GM19468 (cell line): ENCODE results near the gene CPNE2.
"Not testable (repeated sequence)": the region's sequence is repeated elsewhere in the genome, so short reads cannot be mapped to it uniquely, and the experiment has no call there.

Experiments
- ATAC-seq: cut with Tn5 transposase; IDR thresholded peaks from one replicate; pipeline ENCODE4 v1.9.1; 2021; ENCODE audit warnings: mild to moderate bottlenecking, moderate library complexity, moderate number of reproducible peaks; ENCODE audit not compliant: unreplicated experiment; ENCODE audit errors: extremely low read depth

CPNE2 gene

DNA sequence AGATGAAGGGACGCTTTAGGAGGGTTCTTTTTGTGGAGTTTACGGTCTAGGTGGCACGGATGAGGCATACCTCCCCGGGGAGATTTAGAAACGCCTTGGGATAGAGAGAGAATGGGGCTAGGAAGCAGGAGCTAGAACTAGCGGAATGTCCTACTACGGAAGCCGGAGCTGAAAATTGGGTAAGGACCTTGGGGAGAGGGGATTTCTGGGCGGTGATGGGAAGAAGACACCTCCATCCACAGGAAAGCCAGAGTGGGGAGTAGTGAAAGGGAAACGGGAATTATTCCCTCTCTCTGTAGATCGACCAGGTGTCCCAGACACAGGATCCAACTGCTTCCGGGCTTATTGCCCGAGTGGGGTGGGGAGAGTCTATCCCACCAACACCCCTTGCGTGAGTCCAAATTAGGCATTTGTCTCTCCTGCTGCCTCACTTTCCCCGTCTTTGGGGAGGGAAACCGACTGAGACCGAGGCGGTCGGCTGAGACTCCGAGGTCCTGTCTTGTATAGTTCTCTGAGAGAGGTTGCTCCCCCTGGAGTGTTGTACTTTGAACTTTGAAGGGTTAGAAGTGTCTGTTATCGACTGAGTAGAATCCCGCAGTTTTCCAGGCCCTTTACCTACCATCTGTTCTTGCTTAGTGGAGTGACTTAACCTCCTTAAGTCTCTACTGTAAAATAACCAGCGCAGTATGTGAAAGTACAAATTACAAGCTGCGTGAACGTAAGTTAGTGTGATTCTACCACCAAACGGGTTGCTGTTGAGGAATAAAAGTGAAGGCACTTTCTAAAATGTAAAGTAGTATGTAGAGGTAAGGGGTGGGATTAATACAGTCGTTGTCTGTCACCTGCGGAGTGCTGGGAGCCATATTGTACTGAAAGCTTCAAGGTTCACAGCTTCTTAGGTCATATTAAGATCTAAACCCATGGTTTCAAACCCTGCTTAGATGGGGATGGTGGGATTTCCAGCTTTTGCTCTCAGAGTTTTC lies 94.8 kb downstream of the CPNE2 start:
- ATAC-seq, result no peak

DNA sequence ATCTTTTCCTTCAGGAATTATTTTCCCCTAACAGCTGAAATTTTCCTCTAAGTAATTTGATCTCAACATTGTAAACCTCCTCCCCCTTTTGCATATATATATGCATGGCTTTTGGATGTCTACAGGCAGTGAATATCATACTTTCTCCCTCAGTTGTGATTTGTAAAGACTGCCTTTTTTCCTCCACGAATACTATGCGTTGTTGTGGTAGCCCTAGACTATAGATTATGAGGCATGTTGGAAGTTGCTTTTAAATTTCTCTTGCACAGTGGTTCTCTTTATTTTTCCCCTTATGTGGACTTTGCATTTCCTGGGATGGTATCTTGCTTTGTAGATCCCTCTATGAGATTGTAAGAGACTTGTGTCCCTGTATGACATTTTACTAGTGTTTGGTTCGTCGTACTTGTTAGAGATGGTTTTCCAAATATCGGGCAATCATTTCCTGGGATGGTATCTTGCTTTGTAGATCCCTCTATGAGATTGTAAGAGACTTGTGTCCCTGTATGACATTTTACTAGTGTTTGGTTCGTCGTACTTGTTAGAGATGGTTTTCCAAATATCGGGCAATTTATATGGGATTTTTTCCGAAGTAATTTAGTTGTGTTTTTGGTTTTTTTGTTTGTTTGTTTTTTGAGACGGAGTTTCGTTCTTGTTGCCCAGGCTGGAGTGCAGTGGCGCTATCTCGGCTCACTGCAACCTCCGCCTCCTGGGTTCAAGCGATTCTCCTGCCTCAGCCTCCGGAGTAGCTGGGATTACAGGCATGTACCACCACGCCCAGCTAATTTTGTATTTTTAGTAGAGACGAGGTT lies 95.7 kb downstream of the CPNE2 start:
- ATAC-seq, result not testable (repeated sequence)

DNA sequence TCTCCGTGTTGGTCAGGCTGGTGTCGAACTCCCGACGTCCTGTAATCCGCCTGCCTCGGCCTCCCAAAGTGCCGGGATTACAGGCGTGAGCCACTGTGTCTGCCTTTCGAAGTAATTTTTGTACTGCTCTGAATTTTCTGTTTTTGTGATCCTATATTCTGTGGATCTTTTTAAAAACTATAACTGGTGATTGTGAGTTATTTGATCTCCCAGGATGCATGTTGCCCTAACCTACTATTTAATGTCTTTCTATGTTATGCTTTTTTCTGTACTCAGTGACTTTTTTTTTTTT lies 96.3 kb downstream of the CPNE2 start:
- no peak for ATAC-seq

DNA sequence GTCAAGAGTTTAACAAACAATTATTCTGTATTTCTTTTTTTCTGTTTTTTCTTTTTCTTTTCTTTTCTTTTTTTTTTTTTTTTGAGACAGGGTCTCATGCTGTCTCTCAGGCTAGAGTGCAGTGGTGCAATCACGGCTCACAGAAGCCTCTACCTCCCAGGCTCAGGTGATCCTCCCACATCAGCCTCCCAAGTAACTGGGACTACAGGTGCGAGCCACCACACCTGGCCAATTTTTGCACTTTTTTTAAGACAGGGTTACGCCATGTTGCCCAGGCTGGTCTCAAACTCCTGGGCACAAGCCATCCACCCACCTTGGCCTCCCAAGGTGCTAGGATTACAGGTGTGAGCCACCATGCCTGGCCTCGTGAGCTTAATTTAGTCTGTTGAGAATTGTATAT lies 97.1 kb downstream of the CPNE2 start:
- ATAC-seq, result not testable (repeated sequence)

DNA sequence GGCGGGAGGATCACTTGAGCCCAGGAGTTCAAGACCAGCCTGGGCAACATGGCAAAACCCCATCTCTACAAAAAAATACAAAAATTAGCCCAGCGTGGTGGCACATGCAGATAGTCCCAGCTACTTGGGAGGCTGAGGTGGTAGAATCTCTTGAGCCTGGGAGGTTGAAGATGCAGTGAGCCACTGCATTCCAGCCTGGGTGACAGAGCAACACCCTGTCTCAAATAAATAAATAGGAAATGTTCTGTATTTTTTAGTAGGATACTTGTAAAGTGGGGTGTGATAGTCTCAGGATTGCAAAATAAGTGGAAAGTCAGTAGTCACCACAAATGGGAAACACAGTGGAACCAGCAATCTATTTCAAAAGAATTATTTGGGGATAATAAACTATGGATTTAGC lies 97.8 kb downstream of the CPNE2 start:
- no peak for ATAC-seq

DNA sequence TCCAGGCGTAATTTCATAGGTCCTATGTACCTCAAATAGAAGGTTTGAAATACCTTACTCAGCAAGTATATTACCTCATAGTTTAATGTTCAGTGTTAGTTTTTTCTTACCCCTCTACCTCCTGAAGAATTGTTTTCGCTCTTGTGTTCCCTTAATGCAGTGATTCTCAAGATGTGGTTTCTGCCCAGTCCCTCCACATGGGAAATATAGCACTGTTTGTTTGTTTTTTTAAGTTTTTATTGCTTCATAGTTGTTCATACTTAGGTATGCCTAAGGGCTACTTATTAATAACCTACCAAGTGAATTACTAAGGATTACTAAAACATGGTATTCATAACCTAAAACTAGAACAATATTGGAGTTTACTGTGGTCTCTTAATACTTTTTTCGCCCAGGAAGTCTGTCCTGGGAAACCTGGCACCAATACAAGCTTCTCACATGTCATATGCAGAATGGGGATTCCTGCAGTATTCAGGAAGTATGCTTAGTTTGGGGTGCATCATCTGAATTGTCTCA lies 98.7 kb downstream of the CPNE2 start:
- ATAC-seq, result no peak

DNA sequence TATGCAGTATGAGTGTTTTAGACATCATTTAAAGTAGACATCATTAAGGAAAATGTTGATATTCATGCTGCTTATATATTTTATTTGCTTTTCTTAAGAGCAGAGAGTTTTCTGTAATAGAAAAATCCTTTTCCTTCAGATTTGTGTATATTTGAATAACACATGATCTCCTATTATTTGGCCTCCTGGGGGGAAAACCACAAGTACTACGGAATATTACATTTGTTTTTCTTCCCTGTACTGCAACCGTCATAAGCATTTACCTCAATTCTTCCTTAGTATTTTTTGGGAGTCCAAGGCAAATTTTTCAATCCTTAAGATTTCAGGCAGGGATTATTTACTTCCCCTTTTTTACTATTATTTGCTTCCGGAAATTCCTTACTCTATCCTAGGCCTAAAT lies 99.8 kb downstream of the CPNE2 start:
- no peak for ATAC-seq

DNA sequence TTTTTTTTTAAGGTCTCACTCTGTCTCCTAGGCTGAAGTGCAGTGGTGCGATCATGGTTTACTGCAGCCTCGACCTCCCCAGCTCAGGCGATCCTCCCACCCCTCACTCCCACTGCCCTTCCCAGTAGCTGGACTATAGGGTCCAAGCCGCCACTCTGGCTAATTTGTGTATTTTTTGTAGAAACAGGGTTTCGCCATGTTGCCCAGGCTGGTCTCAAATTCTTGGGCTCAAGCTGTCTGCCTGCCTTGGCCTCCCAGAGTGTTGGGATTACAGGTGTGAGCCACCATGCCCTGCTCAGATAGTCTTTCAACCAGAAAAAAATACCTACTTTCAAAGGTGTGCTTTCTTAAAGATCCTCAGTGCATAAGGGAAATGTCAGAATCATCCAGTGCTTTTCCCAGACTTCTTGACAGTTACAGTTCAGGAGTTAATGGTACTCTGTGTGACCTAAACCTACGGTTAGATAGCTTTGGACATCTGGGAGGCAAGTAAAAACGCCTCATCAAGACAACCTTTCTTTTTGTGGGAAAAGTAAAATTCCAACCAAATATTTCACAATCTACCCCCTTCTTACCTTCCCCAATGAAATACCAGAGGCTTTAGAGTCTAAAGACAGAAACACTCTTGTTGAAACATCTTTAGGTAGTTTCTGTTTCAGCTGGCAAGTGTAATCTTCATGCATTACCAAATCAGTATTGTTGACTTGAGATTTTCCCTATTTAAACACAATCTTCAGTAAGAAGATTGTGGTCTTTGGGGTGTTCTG lies 100.5 kb downstream of the CPNE2 start:
- ATAC-seq, result no peak

DNA sequence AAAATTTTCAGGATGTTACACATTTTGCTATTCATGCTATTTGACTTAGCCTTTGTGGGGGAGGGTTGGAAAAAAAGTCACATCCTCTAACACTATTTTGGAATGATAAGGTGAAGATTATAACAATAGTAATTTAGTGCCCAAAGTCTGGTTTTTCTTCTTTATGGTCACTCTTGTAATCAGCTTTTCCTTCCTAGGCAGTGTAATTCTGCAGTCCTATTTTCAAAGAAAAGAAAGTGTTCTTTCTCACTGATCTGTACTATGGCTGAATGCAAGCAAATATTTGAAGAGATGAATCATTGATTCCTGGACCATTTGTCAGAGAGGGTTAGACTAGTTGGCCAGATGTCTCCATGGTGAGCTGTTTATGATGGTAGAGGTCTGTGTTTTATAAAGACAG lies 102.1 kb downstream of the CPNE2 start:
- ATAC-seq, result no peak

DNA sequence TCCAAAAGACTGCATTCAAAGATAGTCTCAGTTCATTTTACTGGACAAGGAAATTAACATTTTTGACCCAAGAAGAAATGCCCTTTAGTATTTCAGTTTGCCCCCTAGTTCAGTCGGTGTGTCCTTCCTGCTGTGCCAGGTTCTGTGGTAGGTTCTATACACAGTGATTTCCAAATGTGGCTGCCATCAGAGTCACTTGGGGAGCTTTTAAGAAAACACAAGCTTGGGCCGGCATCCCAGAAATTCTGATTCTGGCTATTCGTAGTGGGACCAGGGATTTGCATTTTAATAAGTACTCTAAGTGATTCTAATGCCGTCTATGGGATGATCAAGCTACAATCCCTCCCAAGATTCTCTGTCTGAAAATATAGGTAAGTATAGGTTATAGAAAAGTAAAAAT lies 103.9 kb downstream of the CPNE2 start:
- no peak for ATAC-seq

DNA sequence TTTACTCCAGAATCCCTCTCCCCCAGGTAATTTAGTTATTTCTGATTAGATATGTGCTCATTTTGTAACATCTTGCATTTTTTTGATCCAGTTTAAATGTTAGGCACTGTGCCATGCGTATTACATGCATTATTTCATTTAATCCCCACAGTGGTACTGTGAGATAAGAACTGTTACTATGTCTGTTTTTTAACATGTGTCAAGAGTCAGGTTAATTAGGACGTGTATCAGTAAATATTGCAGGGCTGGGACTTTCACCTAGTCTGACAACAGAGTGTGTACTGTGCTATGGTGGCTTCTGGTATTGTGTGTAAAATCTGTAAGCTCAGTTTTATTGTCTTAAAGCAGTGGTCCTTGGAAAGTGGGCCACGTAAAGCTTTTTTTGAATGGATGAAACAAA lies 104.4 kb downstream of the CPNE2 start:
- no peak for ATAC-seq
